Kasumi-1 (cell line): Measurements from ENCODE around the gene AUTS2.
"Not testable (repeated sequence)": the region's sequence is repeated elsewhere in the genome, so short reads cannot be mapped to it uniquely, and the experiment has no call there.

Experiments used
- DNase-seq, 2 experiments: peaks; one replicate each; lab custom pipeline; 2025; lab: John Stamatoyannopoulos, UW

Gene AUTS2

GRCh38 chr7:70717553-70718329 is 1119.5 kb downstream of the AUTS2 start:
- DNase-seq = no peak

DNA sequence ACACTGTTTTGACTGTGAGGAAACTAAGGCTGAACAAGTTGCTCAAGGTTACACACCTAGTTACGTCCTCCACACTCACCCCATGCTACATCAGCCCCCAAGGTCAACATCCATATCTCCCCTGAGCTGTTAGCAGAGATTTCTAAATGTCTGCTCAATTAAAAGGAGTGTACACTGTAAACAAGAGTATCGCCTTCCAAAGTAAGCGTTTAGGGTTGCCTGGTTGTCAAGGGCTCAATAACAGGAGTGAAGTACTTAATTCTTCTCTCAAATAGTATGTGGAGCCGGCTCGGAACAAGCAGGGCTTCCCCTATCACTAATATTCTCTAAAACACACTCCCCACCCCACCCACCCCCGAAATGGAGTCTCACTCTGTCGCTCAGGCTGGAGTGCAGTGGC is 1120.8 kb downstream of the AUTS2 start:
- DNase-seq = no peak

DNA sequence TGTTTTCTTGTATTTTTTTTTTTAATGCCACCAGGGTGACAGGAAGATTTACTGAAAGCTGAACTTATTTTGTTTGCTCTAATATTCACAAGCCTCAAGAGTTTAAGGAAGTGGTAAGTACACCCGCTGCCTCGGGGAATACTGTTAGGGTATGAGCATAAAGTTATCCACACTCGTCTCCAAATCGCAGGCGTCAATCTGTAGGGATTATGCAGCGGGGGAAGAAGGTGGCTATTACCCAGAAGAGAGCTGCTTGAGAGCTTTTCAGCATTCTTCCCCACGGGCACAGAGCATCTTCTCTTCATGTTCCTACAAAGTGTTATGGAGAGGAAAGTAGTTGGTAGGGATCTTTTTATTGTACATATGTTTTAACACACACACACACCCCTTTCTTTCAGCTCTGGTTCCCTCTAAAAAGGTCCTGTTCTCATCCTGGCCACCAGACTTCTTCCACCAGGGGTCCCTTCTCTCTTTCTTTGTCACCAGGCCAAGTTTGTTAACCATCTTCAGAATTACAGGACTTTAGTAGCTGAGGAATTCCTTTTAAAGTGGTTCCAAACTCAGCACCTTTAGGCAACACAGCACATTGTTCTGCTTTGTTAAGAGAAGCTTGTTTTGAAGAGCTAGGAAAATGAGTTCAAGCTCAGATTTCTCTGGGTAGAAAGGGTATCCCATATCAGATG is 1122.1 kb downstream of the AUTS2 start:
- no peak for DNase-seq

DNA sequence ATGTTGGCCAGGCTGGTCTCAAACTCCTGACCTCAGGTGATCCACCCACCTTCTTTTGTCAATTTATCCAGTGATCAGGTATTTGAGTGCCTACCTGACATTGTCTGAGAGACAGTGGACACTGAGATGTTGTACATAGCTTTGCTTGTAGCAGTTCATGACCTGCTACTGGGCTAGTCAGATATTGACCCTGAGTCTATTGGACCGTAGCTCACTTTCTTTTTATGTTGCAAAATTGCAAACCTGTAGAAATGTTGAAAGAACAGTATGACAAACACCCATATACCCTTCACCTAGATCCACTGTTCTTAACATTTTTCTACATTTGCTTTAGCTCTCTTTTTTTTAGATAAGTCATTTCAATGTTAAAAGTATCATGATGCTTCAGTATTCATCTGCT is 1123.2 kb downstream of the AUTS2 start:
- DNase-seq = no peak

DNA sequence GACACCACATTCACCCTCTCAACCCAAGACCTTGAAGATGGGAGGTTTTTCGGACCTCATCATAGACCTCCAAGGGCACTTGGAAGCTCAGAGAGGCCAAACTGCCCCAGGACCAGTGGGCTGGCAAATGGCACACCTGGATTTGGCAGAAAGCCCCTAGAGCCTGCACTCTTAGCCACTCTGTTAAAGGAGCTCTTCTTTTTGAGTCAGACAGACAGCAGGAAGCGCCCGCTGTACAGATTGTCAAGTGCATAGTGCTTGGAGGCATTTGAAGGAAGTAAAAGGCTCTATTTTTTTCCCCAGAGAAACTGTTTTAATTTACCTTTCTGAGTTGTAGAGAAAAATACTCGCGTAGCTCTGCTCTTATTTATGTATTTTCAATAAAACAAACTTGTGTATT is 1125.1 kb downstream of the AUTS2 start:
- DNase-seq = no peak

- no peak for DNase-seq
Observed at GRCh38 chr7:70725448-70725847, 1127.2 kb downstream of the AUTS2 start.

- DNase-seq = no peak
Observed at GRCh38 chr7:70726294-70726693, 1128.0 kb downstream of the AUTS2 start.

GRCh38 chr7:70726951-70727378 is 1128.7 kb downstream of the AUTS2 start:
- DNase-seq = no peak

DNA sequence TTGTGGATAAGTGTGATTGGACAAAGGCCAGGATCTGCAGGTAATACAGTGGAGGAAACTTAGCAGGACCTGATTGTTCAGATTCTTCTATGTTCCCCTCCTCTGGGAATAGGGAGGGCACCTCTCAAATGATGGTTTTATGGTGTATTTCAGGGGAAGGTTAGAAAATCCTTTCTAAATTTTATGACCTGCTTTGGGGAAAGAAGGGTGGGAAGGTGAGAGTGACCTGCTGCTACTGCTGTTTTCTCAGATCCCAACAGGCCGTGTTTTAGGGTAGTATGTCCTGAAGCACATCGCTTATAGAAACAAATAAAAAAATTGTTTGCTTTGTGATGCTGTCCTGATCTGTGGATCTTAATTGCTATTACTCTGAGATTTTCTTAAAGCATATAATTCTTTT is 1129.6 kb downstream of the AUTS2 start:
- no peak for DNase-seq

- no peak for DNase-seq
Observed at GRCh38 chr7:70728872-70729552, 1130.7 kb downstream of the AUTS2 start.

DNA sequence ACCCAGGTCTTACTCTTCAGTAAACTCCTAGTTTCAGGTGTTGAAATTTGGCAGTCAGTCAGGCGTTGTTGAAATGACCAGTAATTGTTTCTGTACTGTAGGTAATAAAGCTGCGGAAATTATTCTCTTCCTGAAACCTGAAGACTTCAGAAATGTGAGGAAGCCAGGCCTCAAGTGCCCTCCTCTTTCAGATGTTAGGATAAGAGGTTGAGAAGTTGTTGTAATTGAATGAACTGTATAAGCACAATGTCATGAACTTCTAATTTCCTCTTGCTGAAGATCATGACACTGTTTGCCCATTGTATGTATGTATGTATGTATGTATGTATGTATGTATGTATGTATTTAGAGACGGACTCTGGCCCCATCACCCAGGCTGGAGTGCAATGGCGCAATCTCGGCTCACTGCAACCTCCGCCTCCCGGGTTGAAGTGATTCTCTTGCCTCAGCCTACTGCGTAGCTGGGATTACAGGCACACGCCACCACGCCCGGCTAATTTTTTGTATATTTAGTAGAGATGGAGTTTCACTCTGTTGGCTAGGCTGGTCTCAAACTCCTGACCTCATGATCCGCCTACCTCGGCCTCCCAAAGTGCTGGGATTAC is 1131.4 kb downstream of the AUTS2 start:
- not testable (repeated sequence) for DNase-seq

DNA sequence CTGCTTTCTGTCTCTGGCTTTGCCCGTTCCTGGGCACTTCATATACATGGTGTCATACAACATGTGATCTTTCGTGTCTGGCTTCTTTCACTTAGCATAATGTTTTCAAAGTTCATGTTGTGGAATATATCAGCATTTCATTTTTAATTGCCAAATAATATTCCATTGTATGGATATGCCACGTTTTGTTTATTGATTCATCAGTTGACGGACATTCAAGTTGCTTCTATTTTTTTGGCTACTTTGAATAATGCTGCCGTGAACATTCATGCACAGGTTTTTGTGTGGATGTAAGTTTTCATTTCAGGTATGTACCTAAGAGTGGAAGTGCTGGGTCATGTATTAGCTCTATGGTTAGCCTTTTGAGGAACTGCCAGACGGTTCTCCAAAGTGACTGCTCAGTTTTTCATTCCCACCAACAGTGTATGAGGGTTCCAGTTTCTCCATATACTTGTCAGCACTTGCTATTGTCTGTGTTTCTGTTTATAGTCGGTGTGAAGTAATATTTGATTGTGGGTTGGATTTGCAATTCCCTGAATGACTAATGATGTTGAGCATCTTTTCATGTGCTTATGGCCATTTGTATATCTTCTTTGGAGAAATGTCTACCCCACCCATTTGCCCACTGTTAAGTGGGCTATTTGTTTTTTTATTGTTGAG is 1132.3 kb downstream of the AUTS2 start:
- DNase-seq = no peak

- DNase-seq = no peak
Observed at GRCh38 chr7:70733090-70733489, 1134.8 kb downstream of the AUTS2 start.

GRCh38 chr7:70734411-70734810 is 1136.1 kb downstream of the AUTS2 start:
- DNase-seq = no peak

GRCh38 chr7:70735313-70735712 is 1137.0 kb downstream of the AUTS2 start:
- DNase-seq = no peak

GRCh38 chr7:70736715-70737460 is 1138.6 kb downstream of the AUTS2 start:
- no peak for DNase-seq

DNA sequence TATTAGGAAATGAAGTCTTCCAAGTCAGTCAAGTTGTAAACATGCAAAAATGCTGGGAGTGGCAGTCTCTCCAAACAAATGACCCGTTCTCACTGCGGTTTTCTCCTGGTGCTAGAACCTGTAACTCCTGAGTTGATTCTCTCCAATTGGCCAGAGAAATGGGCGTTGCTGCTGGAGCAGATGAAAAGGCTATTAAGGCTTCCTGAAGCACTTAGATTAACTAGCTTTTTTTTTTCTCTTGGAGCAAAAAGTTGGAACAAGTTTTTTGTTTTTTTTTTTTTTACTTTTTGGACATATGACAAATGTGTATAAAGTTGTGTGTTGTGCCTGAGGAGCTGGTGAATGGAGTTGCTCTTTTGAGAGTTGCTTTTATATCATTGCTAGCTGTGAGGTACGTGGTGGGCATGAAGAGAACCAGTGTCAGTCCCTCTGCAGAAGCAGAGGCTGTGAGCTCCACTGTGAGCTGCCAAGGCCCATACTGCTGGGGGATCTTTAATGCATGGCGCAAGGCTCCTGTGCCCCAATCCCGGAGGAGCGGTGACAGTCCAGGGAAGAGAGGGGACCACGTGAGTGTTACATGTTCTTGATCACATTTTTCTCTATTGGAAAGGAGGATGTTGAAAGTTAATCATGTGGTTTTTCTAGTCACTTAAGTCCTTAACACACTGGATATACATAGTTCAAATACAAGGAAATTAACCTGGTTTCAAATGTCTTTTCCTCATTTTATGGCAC is 1140.0 kb downstream of the AUTS2 start:
- DNase-seq = no peak

GRCh38 chr7:70739646-70740210 is 1141.5 kb downstream of the AUTS2 start:
- no peak for DNase-seq

- no peak for DNase-seq
Observed at GRCh38 chr7:70741666-70742065, 1143.4 kb downstream of the AUTS2 start.
